ENCODE measurements around the gene LCE2D.

Gene LCE2D

GRCh38 chr1:152699746-152700145, 36.6 kb downstream of the LCE2D start:
- no peak for DNase-seq

GRCh38 chr1:152707860-152708259, 44.7 kb downstream of the LCE2D start, which contains the start of gene LCE4A:
Gene LCE4A, plus strand, starts transcription at chr1:152708160. Its CDS starts 916 bp downstream, at chr1:152709076.
- no peak for DNase-seq

All from NCI-H510A (cell line).